ENCODE data around the gene ZMAT2. TPM values are rescaled to one million over a fixed set of nuclear protein-coding genes. Genes with fewer than 3 reads are reported as not detected.

ZMAT2 gene
- total and polyA plus RNA-seq, 10 of the 15 experiments (the other 5 are each of a cell fraction or from before 2014, with no cell fraction given), result 28.1 to 102 (median 42.9) TPM

DNA sequence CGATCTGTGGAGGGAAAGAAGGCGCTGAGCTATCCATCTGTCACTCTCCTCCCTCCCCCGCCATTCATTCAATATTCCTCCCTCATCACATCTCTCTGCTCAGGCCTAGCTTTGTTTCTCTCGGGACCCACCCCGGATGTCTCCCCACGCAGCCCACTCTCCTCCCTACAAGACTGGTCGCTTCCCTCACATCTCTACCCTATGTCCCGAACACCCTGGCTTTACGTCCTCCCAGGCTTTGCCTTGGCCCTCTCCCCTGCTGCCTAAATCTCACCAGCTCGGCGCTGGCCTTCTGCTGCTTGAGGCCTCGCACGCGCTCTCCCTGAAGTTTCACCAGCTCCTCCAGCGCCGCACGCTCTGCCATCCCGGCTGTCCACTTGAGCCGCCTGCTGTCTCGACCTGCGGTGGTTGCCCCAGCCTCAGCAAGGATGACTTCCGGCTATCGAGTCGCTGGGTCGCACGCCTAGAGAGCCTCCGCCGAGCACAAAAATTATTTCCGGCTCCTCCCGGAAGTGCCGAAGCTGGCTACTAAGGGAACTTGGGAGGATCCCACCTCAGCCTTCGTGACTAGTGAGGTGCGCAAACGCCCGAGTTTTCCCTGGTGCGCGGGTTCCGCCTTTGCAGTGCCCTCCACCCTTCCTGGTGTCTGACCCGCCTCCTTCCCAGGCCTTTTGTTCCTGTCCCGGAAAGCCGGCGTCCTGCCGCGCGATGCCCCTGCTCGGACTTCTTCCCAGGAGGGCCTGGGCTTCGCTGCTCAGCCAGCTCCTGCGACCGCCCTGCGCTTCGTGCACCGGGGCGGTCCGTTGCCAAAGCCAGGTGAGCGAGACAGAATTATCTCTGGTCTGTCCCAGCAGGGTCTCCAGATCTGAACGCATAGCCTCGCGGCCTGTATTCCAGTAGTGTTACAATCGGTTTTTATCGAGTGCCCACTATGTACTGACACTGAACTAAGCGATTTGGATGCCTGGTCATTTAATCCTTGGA, 9.0 kb upstream of the ZMAT2 start, which contains the start of the genes HARS1 and HARS2:
HARS1 (minus strand) TSS at position 430 of the 984 bp plus-strand sequence; CDS start at position 364, 66 bp downstream.
HARS2 (plus strand) TSS at position 515 of the 984 bp plus-strand sequence; CDS start at position 709, 194 bp downstream.
- peaks cover 4 to 14% of the 10 kb centered on the region in 2 experiments for H3K36me3 ChIP-seq (ENCODE audit: control insufficient read depth in 2 of 2, insufficient read depth in 2 of 2, low read length in 1 of 2)
- TF ChIP-seq JUND (IDR thresholded peaks at IDR 0.05; ENCODE audit: low read depth, low read length) (no peak), REST (IDR thresholded peaks at IDR 0.05; ENCODE audit: low read depth, low read length) (no peak), NFXL1 (IDR thresholded peaks at IDR 0.05; ENCODE audit: borderline replicate concordance) (no peak), MYC (IDR thresholded peaks at IDR 0.05; ENCODE audit: insufficient read depth, insufficient read length, insufficient replicate concordance, low read length, severe bottlenecking) (peak; percentile 73), RB1 (IDR thresholded peaks at IDR 0.05; ENCODE audit: borderline replicate concordance) (no peak), ZBTB4 (CRISPR knock-in tag; IDR thresholded peaks at IDR 0.05) (no peak), NFIC (IDR thresholded peaks at IDR 0.05; ENCODE audit: low read depth, low read length) (no peak), PAX5 (IDR thresholded peaks at IDR 0.05; ENCODE audit: borderline replicate concordance, low read depth, low read length) (no peak), RAD51 (IDR thresholded peaks at IDR 0.05) (no peak)
- TF ChIP-seq, protein P1, sequence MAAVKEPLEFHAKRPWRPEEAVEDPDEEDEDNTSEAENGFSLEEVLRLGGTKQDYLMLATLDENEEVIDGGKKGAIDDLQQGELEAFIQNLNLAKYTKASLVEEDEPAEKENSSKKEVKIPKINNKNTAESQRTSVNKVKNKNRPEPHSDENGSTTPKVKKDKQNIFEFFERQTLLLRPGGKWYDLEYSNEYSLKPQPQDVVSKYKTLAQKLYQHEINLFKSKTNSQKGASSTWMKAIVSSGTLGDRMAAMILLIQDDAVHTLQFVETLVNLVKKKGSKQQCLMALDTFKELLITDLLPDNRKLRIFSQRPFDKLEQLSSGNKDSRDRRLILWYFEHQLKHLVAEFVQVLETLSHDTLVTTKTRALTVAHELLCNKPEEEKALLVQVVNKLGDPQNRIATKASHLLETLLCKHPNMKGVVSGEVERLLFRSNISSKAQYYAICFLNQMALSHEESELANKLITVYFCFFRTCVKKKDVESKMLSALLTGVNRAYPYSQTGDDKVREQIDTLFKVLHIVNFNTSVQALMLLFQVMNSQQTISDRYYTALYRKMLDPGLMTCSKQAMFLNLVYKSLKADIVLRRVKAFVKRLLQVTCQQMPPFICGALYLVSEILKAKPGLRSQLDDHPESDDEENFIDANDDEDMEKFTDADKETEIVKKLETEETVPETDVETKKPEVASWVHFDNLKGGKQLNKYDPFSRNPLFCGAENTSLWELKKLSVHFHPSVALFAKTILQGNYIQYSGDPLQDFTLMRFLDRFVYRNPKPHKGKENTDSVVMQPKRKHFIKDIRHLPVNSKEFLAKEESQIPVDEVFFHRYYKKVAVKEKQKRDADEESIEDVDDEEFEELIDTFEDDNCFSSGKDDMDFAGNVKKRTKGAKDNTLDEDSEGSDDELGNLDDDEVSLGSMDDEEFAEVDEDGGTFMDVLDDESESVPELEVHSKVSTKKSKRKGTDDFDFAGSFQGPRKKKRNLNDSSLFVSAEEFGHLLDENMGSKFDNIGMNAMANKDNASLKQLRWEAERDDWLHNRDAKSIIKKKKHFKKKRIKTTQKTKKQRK (IDR thresholded peaks at IDR 0.05; ENCODE audit: low read depth, low read length), result no peak

More for the DNA sequence above, 9.0 kb upstream of the ZMAT2 start, which contains the start of the genes HARS1 and HARS2:
- RAD21 ChIA-PET (ENCODE audit: unreplicated experiment), result interaction anchor here (0.6 to 1.5 kb wide), 8 partner anchors 9 to 289 kb away, joined by 3 to 8 read pairs (median 4); partner anchors contain the start of genes IK, NDUFA2 and ZMAT2
- Histone ChIP-seq H3K27me3 (replicated peaks in 1 of 2; ENCODE audit: control insufficient read depth in 2 of 2, insufficient read depth in 2 of 2, low read length in 1 of 2) (no peaks in the 10 kb centered on the region), H3K27ac (ENCODE audit: control insufficient read depth, insufficient read depth) (peak within 1 kb of the TSS; percentile 74), H3K79me2 (ENCODE audit: control insufficient read depth, insufficient read depth, low read length) (peaks cover 41% of the 10 kb centered on the region), H3K4me1 (ENCODE audit: control insufficient read depth, insufficient read depth, low read length) (peaks cover 4% of the 10 kb centered on the region; the same call in 1 of the 2 replicates), H3K9me3 (replicated peaks; ENCODE audit: control insufficient read depth, insufficient read depth, low read length) (no peaks in the 10 kb centered on the region), H2AFZ (ENCODE audit: control insufficient read depth, low read depth, low read length) (peak within 1 kb of the TSS; percentile 87), H3K4me3 (peak within 1 kb of the TSS; percentile 89), H4K20me1 (ENCODE audit: control insufficient read depth, insufficient read depth) (no peaks in the 10 kb centered on the region), H3K4me2 (ENCODE audit: control insufficient read depth, insufficient read depth) (peak within 1 kb of the TSS; percentile 88), H3K9ac (ENCODE audit: control insufficient read depth, insufficient read depth, low read length) (peak within 1 kb of the TSS; percentile 80)
- CTCF ChIA-PET, result interaction anchor here (0.6 to 2.6 kb wide), 12 partner anchors 9 to 350 kb away, joined by 3 to 9 read pairs (median 4); partner anchors contain the start of genes ANKHD1 and ZMAT2
- in situ Hi-C loops (cut with MboI) (no loop called here), intact Hi-C loops (cut with micrococcal nuclease; ENCODE audit: unreplicated experiment) (loop anchor here (1.0 to 2.0 kb wide), 3 partner anchors 19 to 290 kb away; partner anchors contain the start of genes ANKHD1, IK and NDUFA2)
- 1% methylated on average over 61 of the region's 61 CpGs for WGBS (ENCODE audit: insufficient coverage, insufficient replicate concordance, low lambda C conversion rate, missing lambda C conversion rate)
- SMC1A ChIA-PET (ENCODE audit: uncharacterized antibody, unreplicated experiment), result interaction anchor here (0.9 to 3.6 kb wide), 10 partner anchors 9 to 480 kb away, joined by 3 to 16 read pairs (median 4); partner anchors contain the start of genes EIF4EBP3, IK, NDUFA2 and ZMAT2
- FAIRE-seq (peak; percentile 72), DNase-seq (ENCODE audit: low read depth, low spot score) (peak; percentile 77), ATAC-seq (peak; percentile 96)
- POLR2A ChIA-PET, result interaction anchor here (0.8 to 1.7 kb wide), 11 partner anchors 9 to 290 kb away, joined by 3 to 15 read pairs (median 5); partner anchors contain the start of genes APBB3, IK, NDUFA2 and WDR55
- no TSS peak for BruUV-seq (replicated peaks)
